KMS-11 (cell line): Measurements from ENCODE around the gene MAGEA9.
"Not testable (repeated sequence)": the region's sequence is repeated elsewhere in the genome, so short reads cannot be mapped to it uniquely, and the experiment has no call there.

ENCODE experiments used
- H2AFZ ChIP-seq: fragments of 200-600 bp; sonication (generic); 2 replicates; pipeline ENCODE4 v1.6.1; 2016; ENCODE audit warnings: antibody characterized with exemption, mixed run types, low read depth
- H3K27ac ChIP-seq: fragments of 200-600 bp; sonication (generic); 2 replicates; pipeline ENCODE4 v1.6.1; 2016; ENCODE audit warnings: mild to moderate bottlenecking, mixed run types
- H3K27me3 ChIP-seq: fragments of 200-600 bp; sonication (generic); 2 replicates; pipeline ENCODE4 v1.6.1; 2017; ENCODE audit warnings: mild to moderate bottlenecking, low read depth, mixed run types, moderate library complexity; ENCODE audit not compliant: insufficient read depth
- H3K36me3 ChIP-seq: fragments of 200-600 bp; sonication (generic); 2 replicates; pipeline ENCODE4 v1.6.1; 2017; ENCODE audit warnings: mild to moderate bottlenecking, mixed run types; ENCODE audit not compliant: insufficient read depth
- H3K4me1 ChIP-seq: fragments of 200-600 bp; sonication (generic); 2 replicates; pipeline ENCODE4 v1.6.1; 2016; ENCODE audit warnings: mild to moderate bottlenecking, low read depth, mixed run types; ENCODE audit not compliant: poor library complexity, severe bottlenecking
- H3K4me2 ChIP-seq: fragments of 200-600 bp; sonication (generic); 2 replicates; pipeline ENCODE4 v1.7.0; 2016; ENCODE audit warnings: mild to moderate bottlenecking, mixed run types
- H3K4me3 ChIP-seq: fragments of 200-600 bp; sonication (generic); IDR thresholded peaks from 2 replicates; pipeline ENCODE4 v1.6.1; 2017; ENCODE audit warnings: low read depth, low read length, mixed read lengths; ENCODE audit not compliant: insufficient read depth
- H3K79me2 ChIP-seq: fragments of 200-600 bp; sonication (generic); 2 replicates; pipeline ENCODE4 v1.6.1; 2016; ENCODE audit warnings: low read depth, mixed run types; ENCODE audit not compliant: insufficient read depth
- H3K9ac ChIP-seq: fragments of 200-600 bp; sonication (generic); 2 replicates; pipeline ENCODE4 v1.6.1; 2016; ENCODE audit warnings: mild to moderate bottlenecking, mixed run types
- H4K20me1 ChIP-seq: fragments of 200-600 bp; sonication (generic); 2 replicates; pipeline ENCODE4 v1.6.1; 2016; ENCODE audit warnings: mild to moderate bottlenecking, mixed run types; ENCODE audit not compliant: insufficient read depth
- TF ChIP-seq, protein P1 (sequence below): fragments of 200-600 bp; sonication (generic); conservative IDR thresholded peaks from 2 replicates; pipeline ENCODE4 v1.6.1; 2017; ENCODE audit warnings: low read depth, mild to moderate bottlenecking, antibody characterized with exemption, low read length, moderate library complexity, mixed read lengths

The MAGEA9 gene, protein sequence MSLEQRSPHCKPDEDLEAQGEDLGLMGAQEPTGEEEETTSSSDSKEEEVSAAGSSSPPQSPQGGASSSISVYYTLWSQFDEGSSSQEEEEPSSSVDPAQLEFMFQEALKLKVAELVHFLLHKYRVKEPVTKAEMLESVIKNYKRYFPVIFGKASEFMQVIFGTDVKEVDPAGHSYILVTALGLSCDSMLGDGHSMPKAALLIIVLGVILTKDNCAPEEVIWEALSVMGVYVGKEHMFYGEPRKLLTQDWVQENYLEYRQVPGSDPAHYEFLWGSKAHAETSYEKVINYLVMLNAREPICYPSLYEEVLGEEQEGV

DNA sequence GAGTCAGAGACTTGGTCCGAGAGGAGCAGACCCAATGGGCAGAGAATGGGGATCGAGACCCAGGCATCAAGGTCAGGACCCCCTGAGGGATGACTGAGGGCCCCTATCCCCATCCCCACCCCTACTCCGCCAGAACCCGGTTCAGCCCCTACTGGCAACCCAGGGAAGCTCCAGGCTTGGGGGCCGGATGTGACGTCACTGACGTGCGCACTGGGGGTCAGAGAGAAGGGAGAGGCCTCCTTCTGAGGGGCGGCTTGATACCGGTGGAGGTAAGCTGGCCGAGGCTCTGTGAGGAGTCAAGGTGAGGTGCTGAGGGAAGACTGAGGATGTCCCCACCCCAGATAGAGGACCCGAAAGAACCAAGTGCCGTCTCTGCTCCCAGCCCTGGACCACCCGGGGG is at the start of gene MAGEA9:
Gene MAGEA9 (plus strand): TSS at position 204 of the 400 bp plus-strand sequence. CDS start 4,281 bp downstream, outside the sequence.
- H3K4me2 ChIP-seq, result not testable (repeated sequence)

DNA sequence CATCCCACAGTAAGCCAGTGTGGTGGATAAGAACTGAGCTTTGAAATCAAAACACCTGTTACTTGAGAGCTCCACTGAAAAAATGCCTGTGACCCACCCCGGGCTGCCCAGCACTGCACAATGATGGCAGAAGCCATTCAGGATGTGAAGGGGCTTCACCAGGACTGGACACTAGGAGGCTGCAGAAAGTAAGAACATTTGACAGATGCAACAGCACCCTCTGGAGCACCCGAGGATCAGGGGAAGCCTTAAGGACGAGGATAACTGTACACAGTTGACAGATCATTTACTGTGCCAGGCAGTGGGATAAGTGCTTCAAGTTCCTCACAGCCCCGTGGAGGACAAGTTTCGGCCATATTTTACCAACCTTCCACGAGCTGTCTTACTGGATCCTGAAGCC is 39.5 kb upstream of the MAGEA9 start:
- not testable (repeated sequence) for H3K36me3 ChIP-seq, H3K27ac ChIP-seq, H3K27me3 ChIP-seq, H3K4me3 ChIP-seq, H3K4me1 ChIP-seq, H3K9ac ChIP-seq, H3K4me2 ChIP-seq, H4K20me1 ChIP-seq, H2AFZ ChIP-seq, H3K79me2 ChIP-seq

More for the DNA sequence above, at the start of gene MAGEA9:
- not testable (repeated sequence) for H3K27ac ChIP-seq, H2AFZ ChIP-seq, H3K9ac ChIP-seq, H3K36me3 ChIP-seq, H3K4me3 ChIP-seq, H3K79me2 ChIP-seq, H3K4me1 ChIP-seq, H3K27me3 ChIP-seq, H4K20me1 ChIP-seq

- H3K4me1 ChIP-seq, H3K4me3 ChIP-seq, H3K4me2 ChIP-seq, H2AFZ ChIP-seq, H3K27me3 ChIP-seq, H3K27ac ChIP-seq, H3K36me3 ChIP-seq, H3K9ac ChIP-seq, H4K20me1 ChIP-seq, H3K79me2 ChIP-seq: not testable (repeated sequence)
These were observed 35.2 kb upstream of the MAGEA9 start for GRCh38 chrX:149746390-149747007.

DNA sequence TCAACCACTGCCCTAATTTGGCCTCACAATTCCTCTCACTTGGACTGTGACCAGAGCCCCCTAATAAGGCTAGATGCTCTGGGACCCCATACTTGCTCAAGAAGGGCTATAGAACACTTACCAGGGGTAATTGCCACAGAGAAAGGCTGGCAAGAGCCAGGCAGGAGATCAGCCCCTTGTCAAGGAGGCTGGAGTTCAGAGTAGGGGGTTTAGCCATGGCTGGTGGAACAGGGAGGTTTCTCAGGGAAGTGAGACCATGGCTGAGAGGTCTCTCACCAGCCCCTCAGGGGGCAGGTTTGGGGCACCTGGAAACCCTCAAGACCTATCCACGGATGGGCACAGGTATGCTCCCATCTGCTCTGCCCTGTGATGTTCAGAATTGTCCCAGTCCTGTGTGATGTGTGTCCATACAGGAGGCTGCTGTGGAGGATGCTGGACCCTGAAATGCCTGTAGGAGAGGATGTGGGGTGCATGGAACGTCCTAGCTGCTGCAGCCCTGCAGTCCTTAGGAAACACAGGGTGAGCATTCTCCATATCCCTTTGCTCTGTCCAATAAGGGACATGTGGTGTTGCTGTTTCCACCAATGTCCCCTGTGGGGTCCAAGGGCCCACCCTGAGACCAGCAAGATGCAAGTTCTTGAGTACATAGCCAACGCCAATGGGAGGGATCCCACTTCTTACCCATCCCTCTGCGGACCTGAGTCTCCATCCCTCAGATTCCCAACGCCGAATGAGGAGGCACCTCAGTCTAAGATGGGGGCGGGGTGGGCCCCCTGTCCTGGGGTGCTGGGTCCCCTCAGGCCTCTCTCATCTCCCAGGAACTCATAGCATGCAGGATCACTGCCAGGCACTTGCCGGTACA is 24.3 kb upstream of the MAGEA9 start:
- Histone ChIP-seq H3K36me3 (no peaks in the 10 kb centered on the region), H3K4me1 (no peaks in the 10 kb centered on the region), H3K4me2 (no peak overlapping the region), H3K4me3 (no peak overlapping the region), H3K79me2 (no peaks in the 10 kb centered on the region), H2AFZ (no peak overlapping the region), H3K27ac (no peak overlapping the region), H4K20me1 (no peaks in the 10 kb centered on the region), H3K9ac (no peak overlapping the region), H3K27me3 (no peaks in the 10 kb centered on the region)
- TF ChIP-seq, protein P1, sequence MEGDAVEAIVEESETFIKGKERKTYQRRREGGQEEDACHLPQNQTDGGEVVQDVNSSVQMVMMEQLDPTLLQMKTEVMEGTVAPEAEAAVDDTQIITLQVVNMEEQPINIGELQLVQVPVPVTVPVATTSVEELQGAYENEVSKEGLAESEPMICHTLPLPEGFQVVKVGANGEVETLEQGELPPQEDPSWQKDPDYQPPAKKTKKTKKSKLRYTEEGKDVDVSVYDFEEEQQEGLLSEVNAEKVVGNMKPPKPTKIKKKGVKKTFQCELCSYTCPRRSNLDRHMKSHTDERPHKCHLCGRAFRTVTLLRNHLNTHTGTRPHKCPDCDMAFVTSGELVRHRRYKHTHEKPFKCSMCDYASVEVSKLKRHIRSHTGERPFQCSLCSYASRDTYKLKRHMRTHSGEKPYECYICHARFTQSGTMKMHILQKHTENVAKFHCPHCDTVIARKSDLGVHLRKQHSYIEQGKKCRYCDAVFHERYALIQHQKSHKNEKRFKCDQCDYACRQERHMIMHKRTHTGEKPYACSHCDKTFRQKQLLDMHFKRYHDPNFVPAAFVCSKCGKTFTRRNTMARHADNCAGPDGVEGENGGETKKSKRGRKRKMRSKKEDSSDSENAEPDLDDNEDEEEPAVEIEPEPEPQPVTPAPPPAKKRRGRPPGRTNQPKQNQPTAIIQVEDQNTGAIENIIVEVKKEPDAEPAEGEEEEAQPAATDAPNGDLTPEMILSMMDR, result no peak

DNA sequence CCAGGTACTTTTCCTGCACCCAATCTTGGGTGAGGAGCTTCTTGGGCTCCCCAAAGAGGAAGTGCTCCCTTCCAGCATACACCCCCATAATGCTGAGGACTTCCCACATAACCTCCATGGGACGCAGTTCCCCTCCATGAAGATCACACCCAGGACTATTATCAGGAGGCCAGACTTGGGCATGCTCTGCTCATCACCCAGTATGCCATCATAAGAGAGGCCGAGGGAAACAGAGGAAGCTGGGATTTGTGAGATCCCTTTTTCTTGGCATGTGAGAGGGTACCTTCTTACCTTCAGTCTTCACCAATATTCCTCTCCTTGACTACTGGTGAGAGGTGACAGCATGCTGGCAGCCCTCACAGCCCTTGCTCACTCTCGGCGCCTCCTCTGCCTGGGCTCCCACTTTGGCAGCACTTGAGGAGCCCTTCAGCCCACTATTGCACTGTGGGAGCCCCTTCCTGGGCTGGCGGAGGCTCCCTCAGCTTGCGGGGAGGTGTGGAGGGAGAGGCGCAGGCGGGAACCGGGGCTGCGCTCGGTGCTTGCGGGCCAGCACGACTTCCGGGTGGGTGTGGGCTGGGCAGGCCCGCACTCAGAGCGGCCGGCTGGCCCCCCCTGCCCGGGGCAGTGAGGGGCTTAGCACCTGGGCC is 23.5 kb upstream of the MAGEA9 start:
- H2AFZ ChIP-seq, result no peak overlapping the region
- no peaks in the 10 kb centered on the region for H3K27me3 ChIP-seq
- TF ChIP-seq, protein P1, result no peak
- H3K4me3 ChIP-seq, result no peak overlapping the region
- H3K4me2 ChIP-seq, result no peak overlapping the region
- no peaks in the 10 kb centered on the region for H3K4me1 ChIP-seq
- H3K36me3 ChIP-seq, result no peaks in the 10 kb centered on the region
- no peak overlapping the region for H3K9ac ChIP-seq
- no peaks in the 10 kb centered on the region for H3K79me2 ChIP-seq
- H3K27ac ChIP-seq, result no peak overlapping the region
- H4K20me1 ChIP-seq, result no peaks in the 10 kb centered on the region

DNA sequence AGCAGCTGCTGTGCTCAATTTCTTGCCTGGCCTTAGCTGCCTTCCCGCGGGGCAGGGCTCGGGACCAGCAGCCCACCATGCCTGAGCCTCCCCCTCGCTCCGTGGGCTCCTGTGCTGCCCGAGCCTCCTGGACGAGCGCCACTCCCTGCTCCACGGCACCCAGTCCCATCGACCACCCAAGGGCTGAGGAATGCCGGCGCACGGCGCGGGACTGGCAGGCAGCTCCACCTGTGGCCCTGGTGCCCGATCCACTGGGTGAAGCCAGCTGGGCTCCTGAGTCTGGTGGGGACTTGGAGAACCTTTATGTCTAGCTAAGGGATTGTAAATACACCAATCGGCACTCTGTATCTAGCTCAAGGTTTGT is 23.0 kb upstream of the MAGEA9 start:
- not testable (repeated sequence) for H3K27me3 ChIP-seq, H3K4me3 ChIP-seq, H2AFZ ChIP-seq, H4K20me1 ChIP-seq, H3K27ac ChIP-seq, H3K36me3 ChIP-seq, H3K79me2 ChIP-seq, H3K4me2 ChIP-seq, H3K4me1 ChIP-seq, H3K9ac ChIP-seq
